MCF 10A (cell line): Measurements from ENCODE around the gene RPS8. TPM values are rescaled to one million over a fixed set of nuclear protein-coding genes. Genes with fewer than 3 reads are reported as not detected.

Source experiments
- BruUV-seq: library from RNA; stranded (reverse); fragments of 400-500 nt; replicated peaks from 2 replicates; lab custom pipeline; 2021; lab: Mats Ljungman, UMichigan
- CTCF ChIA-PET: fragments of 300-600 bp; sonication (Branson Sonifier 250); formaldehyde crosslinking; extraction: SDS; loops from one replicate; lab custom pipeline; 2021; ENCODE audit warnings: antibody characterized with exemption, inconsistent platforms; lab: Yijun Ruan, JAX
- POLR2A ChIA-PET: fragments of 300-600, 350-650 bp; sonication (Branson Sonifier 250); formaldehyde crosslinking; extraction: SDS; loops from one replicate; lab custom pipeline; 2020; ENCODE audit warnings: antibody characterized with exemption, inconsistent platforms; lab: Yijun Ruan, JAX
- DNase-seq: peaks from one replicate; pipeline ENCODE4 v3.0.0-alpha.2; 2018; ENCODE audit not compliant: unreplicated experiment
- H3K27ac Mint-ChIP-seq: one replicate; pipeline ENCODE4 v1.8.0; 2022; ENCODE audit warnings: mild to moderate bottlenecking, low read depth, mixed read lengths; ENCODE audit not compliant: unreplicated experiment
- H3K27me3 Mint-ChIP-seq: one replicate; pipeline ENCODE4 v1.8.0; 2022; ENCODE audit warnings: mixed read lengths; ENCODE audit not compliant: insufficient read depth, unreplicated experiment
- H3K36me3 Mint-ChIP-seq: one replicate; pipeline ENCODE4 v1.8.0; 2022; ENCODE audit warnings: mild to moderate bottlenecking, moderate library complexity, mixed read lengths; ENCODE audit not compliant: insufficient read depth, unreplicated experiment
- H3K4me1 Mint-ChIP-seq: one replicate; pipeline ENCODE4 v1.8.0; 2022; ENCODE audit warnings: mixed read lengths; ENCODE audit not compliant: insufficient read depth, unreplicated experiment
- H3K4me3 Mint-ChIP-seq: one replicate; pipeline ENCODE4 v1.8.0; 2022; ENCODE audit warnings: mild to moderate bottlenecking, moderate library complexity, mixed read lengths; ENCODE audit not compliant: unreplicated experiment
- H3K9me3 Mint-ChIP-seq: one replicate; pipeline ENCODE4 v1.8.0; 2022; ENCODE audit warnings: mixed read lengths; ENCODE audit not compliant: unreplicated experiment
- intact Hi-C: fragments of 100-400 bp; cut with micrococcal nuclease; formaldehyde crosslinking; loops from 2 replicates; pipeline ENCODE4 v1.14.1; 2022
- total RNA-seq: library from RNA; stranded (reverse); gene quantifications from 2 replicates; pipeline ENCODE4 v1.2.3, GENCODE V29; 2022
- TF ChIP-seq, protein P1 (sequence below): fragments of 200-600 bp; IDR thresholded peaks from one replicate; pipeline ENCODE4 v1.8.0; 2022; ENCODE audit warnings: antibody characterized with exemption, mild to moderate bottlenecking; ENCODE audit not compliant: unreplicated experiment

RPS8 gene
- total RNA-seq, 1 experiment from 2014 or later, result 2,454 TPM

DNA sequence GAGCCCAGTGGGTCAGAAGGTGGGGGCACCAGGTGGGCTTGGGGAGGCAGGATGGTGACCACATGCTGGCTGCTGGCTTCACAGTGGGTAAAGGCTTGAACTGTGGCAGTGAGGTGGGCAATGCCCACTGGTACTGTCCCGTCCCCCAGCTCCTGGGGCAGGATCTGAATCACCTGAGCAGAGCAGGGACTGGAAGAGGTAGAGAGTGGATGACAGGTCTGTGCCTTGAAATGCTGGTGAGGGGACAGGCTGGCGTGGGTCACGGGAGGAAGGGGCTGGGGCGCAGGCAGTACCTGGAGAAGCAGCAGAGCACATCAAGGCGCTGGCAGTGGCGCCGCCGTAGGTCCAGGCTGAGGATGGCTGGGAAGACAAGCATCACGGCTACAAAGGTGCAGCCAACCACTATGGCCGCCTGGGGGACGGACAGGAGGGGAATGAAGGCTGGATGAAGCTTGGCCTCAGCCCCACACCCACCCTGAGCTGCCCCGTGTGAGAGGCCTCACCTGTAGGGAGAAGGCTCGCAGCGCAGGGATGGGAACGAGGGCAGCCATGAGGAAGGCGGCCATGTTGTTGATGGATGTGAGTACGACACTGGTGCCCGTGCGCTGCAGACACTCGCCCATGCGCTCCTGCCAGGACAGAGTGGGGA lies 52.8 kb downstream of the RPS8 start:
- ChIA-PET CTCF (no interaction called here), POLR2A (no interaction called here)
- no peak for DNase-seq
- no peaks in the 10 kb centered on the region for H3K9me3 Mint-ChIP-seq
- H3K4me3 Mint-ChIP-seq, result no peak overlapping the region
- H3K36me3 Mint-ChIP-seq, result no peaks in the 10 kb centered on the region
- H3K4me1 Mint-ChIP-seq, result no peaks in the 10 kb centered on the region
- BruUV-seq, result no TSS peak
- no peak overlapping the region for H3K27ac Mint-ChIP-seq
- TF ChIP-seq, protein P1, sequence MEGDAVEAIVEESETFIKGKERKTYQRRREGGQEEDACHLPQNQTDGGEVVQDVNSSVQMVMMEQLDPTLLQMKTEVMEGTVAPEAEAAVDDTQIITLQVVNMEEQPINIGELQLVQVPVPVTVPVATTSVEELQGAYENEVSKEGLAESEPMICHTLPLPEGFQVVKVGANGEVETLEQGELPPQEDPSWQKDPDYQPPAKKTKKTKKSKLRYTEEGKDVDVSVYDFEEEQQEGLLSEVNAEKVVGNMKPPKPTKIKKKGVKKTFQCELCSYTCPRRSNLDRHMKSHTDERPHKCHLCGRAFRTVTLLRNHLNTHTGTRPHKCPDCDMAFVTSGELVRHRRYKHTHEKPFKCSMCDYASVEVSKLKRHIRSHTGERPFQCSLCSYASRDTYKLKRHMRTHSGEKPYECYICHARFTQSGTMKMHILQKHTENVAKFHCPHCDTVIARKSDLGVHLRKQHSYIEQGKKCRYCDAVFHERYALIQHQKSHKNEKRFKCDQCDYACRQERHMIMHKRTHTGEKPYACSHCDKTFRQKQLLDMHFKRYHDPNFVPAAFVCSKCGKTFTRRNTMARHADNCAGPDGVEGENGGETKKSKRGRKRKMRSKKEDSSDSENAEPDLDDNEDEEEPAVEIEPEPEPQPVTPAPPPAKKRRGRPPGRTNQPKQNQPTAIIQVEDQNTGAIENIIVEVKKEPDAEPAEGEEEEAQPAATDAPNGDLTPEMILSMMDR, result no peak
- H3K27me3 Mint-ChIP-seq, result no peaks in the 10 kb centered on the region
- intact Hi-C loops, result no loop called here

Other genes starting within 250 kb of the RPS8 start
- 2.2 TPM in 2 replicates for gene TMEM53, start 101.1 kb upstream of the RPS8 start, total RNA-seq
- 0.65 and 0.96 TPM in 2 replicates for gene ARMH1, start 100.8 kb upstream of the RPS8 start, total RNA-seq
- not detected in 2 replicates for gene RNU5D-1, start 44.4 kb upstream of the RPS8 start, total RNA-seq
- gene KIF2C, start 35.7 kb upstream of the RPS8 start, total RNA-seq, result 20.8 and 25.1 TPM in 2 replicates
- gene BEST4, start 12.6 kb downstream of the RPS8 start, total RNA-seq, result 0.35 and 0.49 TPM in 2 replicates
- gene PLK3, start 24.8 kb downstream of the RPS8 start, total RNA-seq, result 47.2 and 68.0 TPM in 2 replicates
- not detected in 2 replicates for gene DYNLT4, start 31.8 kb downstream of the RPS8 start, total RNA-seq
- gene BTBD19, start 33.0 kb downstream of the RPS8 start, total RNA-seq, result 11.7 and 15.5 TPM in 2 replicates
- 0.56 and 0.79 TPM in 2 replicates for gene PTCH2, start 67.7 kb downstream of the RPS8 start, total RNA-seq
- gene EIF2B3, start 211.1 kb downstream of the RPS8 start, total RNA-seq, result 49.4 and 55.5 TPM in 2 replicates
- 20.2 and 29.2 TPM in 2 replicates for gene HECTD3, start 235.8 kb downstream of the RPS8 start, total RNA-seq
- gene UROD, start 236.7 kb downstream of the RPS8 start, total RNA-seq, result 76.9 and 84.7 TPM in 2 replicates